HUES48 (cell line): ENCODE data around the gene ARHGAP18.
A peak's percentile ranks its signal among the peaks of the same experiment; 100 is the strongest.

Experiments
- H3K27ac ChIP-seq: one replicate; pipeline ENCODE4 v1.7.0; 2013; ENCODE audit warnings: low read depth, low read length, inconsistent platforms
- H3K27me3 ChIP-seq: 2 replicates; pipeline ENCODE4 v1.6.1; 2013; ENCODE audit warnings: mild to moderate bottlenecking, low read length; ENCODE audit not compliant: control insufficient read depth, insufficient read depth
- H3K36me3 ChIP-seq: 2 replicates; pipeline ENCODE4 v1.6.1; 2013; ENCODE audit warnings: low read length; ENCODE audit not compliant: control insufficient read depth, insufficient read depth
- H3K4me1 ChIP-seq: 2 replicates; pipeline ENCODE4 v1.6.1; 2013; ENCODE audit warnings: mild to moderate bottlenecking, low read length; ENCODE audit not compliant: control insufficient read depth, insufficient read depth
- H3K4me3 ChIP-seq: 2 replicates; pipeline ENCODE4 v1.5.1; 2013; ENCODE audit warnings: mild to moderate bottlenecking, low read depth, low read length
- H3K9ac ChIP-seq: 2 replicates; pipeline ENCODE4 v1.6.1; 2013; ENCODE audit warnings: mild to moderate bottlenecking, low read depth, low read length, moderate library complexity
- H3K9me3 ChIP-seq: 2 replicates; pipeline ENCODE4 v1.6.1; 2013; ENCODE audit warnings: low read length; ENCODE audit not compliant: control insufficient read depth, insufficient read depth

ARHGAP18 gene

DNA sequence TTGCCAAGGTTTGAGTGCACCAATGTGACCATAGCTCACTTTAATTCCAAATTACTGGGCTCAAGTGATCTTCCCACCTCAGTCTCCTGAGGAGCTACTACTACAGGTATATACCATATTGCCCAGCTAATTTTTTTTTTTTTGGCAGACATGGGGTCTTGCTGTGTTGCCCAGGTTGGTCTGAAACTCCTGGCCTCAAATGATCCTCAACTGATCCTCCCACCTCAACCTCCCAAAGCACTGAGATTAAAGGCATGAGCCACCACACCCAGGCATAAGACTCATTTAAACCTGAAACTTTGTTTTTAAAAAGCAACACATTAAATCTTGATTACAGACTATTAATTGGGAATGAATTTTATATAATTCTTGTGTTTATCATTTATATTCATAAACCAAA, 67.7 kb downstream of the ARHGAP18 start:
- Histone ChIP-seq H3K4me3 (no peak overlapping the region), H3K27me3 (no peaks in the 10 kb centered on the region), H3K9me3 (no peaks in the 10 kb centered on the region), H3K4me1 (peaks cover 35% of the 10 kb centered on the region), H3K9ac (no peak overlapping the region), H3K36me3 (no peaks in the 10 kb centered on the region), H3K27ac (no peak overlapping the region)

DNA sequence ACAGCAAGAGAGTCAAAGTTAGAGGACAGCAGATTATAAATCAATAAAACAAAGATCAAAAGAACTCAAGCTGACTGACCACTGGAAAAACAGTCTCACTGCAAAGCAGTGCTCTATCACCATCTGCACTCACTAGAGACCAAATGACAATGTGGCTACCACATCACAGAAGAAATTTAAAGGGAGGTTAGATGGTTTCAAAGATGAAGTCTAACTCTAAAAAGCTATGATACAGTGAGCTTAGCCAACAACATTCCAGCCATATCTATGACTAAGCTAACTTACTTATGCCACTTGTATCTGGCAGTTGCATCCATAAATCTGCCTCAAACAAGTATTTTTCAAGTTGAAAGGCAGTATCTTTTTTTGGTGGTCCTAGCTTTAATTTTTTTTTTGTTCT, 68.6 kb downstream of the ARHGAP18 start:
- H3K27ac ChIP-seq = no peak overlapping the region
- no peaks in the 10 kb centered on the region for H3K27me3 ChIP-seq
- H3K9ac ChIP-seq = no peak overlapping the region
- no peaks in the 10 kb centered on the region for H3K9me3 ChIP-seq
- H3K4me1 ChIP-seq = peaks cover 34% of the 10 kb centered on the region
- no peaks in the 10 kb centered on the region for H3K36me3 ChIP-seq
- H3K4me3 ChIP-seq = no peak overlapping the region

GRCh38 chr6:129638686-129639085, 71.3 kb downstream of the ARHGAP18 start:
- Histone ChIP-seq H3K4me1 (peaks cover 12% of the 10 kb centered on the region), H3K4me3 (no peak overlapping the region), H3K27me3 (no peaks in the 10 kb centered on the region), H3K9me3 (no peaks in the 10 kb centered on the region), H3K27ac (no peak overlapping the region), H3K9ac (no peak overlapping the region), H3K36me3 (no peaks in the 10 kb centered on the region)

DNA sequence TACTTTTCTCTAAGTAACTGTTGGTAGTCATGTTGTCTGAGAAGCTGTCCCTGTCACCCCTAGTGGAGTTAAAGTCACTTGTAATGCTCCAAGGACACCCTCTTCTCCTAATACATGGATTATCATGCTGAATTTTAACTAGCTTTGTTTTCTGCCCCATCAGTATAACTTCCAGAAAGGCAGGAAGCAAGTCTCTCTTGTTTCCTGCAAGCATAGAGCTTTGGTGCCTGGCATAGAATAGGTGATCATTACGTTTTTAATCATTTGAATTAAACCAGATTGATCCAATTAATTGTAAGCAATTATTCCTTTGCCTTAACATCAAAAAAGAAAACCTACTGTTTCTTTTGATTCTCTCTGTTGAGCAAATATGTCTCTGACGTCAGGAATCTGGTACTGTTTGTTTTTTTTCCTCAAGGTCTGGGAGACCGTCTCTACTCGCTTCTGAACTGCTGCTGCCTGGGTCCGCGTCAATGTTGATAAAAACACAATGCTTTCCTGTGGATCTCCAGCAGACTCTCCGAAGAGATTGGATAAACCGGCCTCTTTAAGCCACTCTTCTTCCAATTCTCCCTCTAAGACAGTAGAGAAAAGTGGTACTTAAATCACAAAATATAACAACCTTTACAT, 71.8 kb downstream of the ARHGAP18 start:
- H3K27ac ChIP-seq = peak overlapping the region; percentile 61
- no peak overlapping the region for H3K9ac ChIP-seq
- H3K9me3 ChIP-seq = no peaks in the 10 kb centered on the region
- no peaks in the 10 kb centered on the region for H3K27me3 ChIP-seq
- H3K4me3 ChIP-seq = no peak overlapping the region
- 0 out of 2 replicates have a peak, but pooled peaks cover 7% of the 10 kb centered on the region for H3K4me1 ChIP-seq
- no peaks in the 10 kb centered on the region for H3K36me3 ChIP-seq

GRCh38 chr6:129637340-129638054, 72.5 kb downstream of the ARHGAP18 start:
- Histone ChIP-seq H3K4me1 (0 out of 2 replicates have a peak, but pooled peaks cover 6% of the 10 kb centered on the region), H3K36me3 (no peaks in the 10 kb centered on the region), H3K4me3 (no peak overlapping the region), H3K9ac (no peak overlapping the region), H3K9me3 (no peaks in the 10 kb centered on the region), H3K27me3 (no peaks in the 10 kb centered on the region), H3K27ac (peak overlapping the region; percentile 61)

DNA sequence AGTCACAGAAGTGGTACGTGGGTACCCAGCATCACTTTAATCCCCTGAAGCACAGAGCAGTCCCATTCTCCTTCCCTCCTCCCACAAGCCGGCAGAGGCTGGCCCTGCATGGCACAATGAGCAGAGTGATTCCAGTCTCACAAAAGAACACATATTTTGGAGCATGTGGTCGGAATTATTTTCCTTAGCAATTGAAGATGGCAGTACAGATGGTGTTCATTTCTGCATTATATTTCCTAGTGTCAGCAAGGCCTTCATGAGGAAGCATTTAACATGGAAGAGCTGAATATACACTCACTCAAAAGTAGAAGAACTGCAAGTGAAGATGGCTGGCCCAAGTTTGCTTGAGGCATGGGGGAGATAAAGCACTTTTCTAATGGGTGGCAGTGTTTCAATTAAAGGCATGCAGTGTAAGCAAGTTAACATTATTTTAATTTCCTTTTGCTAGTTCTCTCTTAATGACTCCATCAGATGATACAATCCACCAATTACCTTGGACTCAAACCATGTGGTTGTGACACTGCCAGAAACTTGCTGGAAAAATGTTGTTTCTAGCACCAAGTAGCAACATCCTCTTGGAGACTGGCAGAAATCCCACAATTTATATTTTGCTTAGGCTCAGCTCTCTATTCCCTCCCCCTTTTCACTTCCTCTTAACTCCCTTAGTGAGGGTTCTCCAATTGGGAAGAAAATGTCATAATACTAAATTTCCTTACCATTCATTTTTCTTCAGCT, 74.4 kb downstream of the ARHGAP18 start:
- no peaks in the 10 kb centered on the region for H3K27me3 ChIP-seq
- H3K9me3 ChIP-seq = no peaks in the 10 kb centered on the region
- H3K9ac ChIP-seq = no peak overlapping the region
- H3K4me1 ChIP-seq = 0 out of 2 replicates have a peak, but pooled peaks cover 6% of the 10 kb centered on the region
- no peaks in the 10 kb centered on the region for H3K36me3 ChIP-seq
- H3K4me3 ChIP-seq = no peak overlapping the region
- H3K27ac ChIP-seq = no peak overlapping the region

GRCh38 chr6:129634411-129635230, 75.4 kb downstream of the ARHGAP18 start:
- Histone ChIP-seq H3K27ac (no peak overlapping the region), H3K36me3 (no peaks in the 10 kb centered on the region), H3K9me3 (no peaks in the 10 kb centered on the region), H3K4me3 (no peak overlapping the region), H3K4me1 (0 out of 2 replicates have a peak, but pooled peaks cover 6% of the 10 kb centered on the region), H3K27me3 (no peaks in the 10 kb centered on the region), H3K9ac (no peak overlapping the region)

- no peak overlapping the region for H3K9ac ChIP-seq
- H3K36me3 ChIP-seq = no peaks in the 10 kb centered on the region
- H3K27ac ChIP-seq = no peak overlapping the region
- no peaks in the 10 kb centered on the region for H3K9me3 ChIP-seq
- no peaks in the 10 kb centered on the region for H3K27me3 ChIP-seq
- H3K4me3 ChIP-seq = no peak overlapping the region
- H3K4me1 ChIP-seq = 0 out of 2 replicates have a peak, but pooled peaks cover 6% of the 10 kb centered on the region
These were observed 76.4 kb downstream of the ARHGAP18 start for GRCh38 chr6:129633529-129633928.

GRCh38 chr6:129632172-129632613, 77.8 kb downstream of the ARHGAP18 start:
- Histone ChIP-seq H3K4me1 (no peaks in the 10 kb centered on the region), H3K4me3 (no peak overlapping the region), H3K36me3 (no peaks in the 10 kb centered on the region), H3K9ac (no peak overlapping the region), H3K9me3 (no peaks in the 10 kb centered on the region), H3K27ac (no peak overlapping the region), H3K27me3 (no peaks in the 10 kb centered on the region)

DNA sequence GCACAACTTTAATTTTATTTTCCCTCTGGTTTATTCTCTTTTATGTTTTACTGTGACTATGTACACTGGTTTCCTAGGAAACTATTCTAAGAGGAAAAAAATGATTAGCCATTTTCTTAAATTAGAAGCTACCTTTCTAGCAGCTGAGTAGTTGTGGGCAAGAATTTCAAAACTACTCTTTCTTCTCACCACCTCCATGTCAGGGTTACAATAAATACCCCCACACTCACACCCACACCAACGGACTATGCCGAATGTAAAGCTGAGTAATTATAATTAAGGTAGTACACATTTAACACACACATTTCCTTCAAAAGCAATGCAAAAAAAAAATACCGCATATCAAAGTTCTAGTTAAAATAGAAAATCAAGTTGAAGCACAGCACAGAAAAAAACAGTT, 78.9 kb downstream of the ARHGAP18 start:
- Histone ChIP-seq H3K27me3 (no peaks in the 10 kb centered on the region), H3K9ac (no peak overlapping the region), H3K27ac (no peak overlapping the region), H3K9me3 (no peaks in the 10 kb centered on the region), H3K36me3 (no peaks in the 10 kb centered on the region), H3K4me1 (no peaks in the 10 kb centered on the region), H3K4me3 (no peak overlapping the region)
